Spinal cord (tissue), 10 donors: ENCODE results near the gene CYP2F1. TPM values are rescaled to one million over a fixed set of nuclear protein-coding genes. Genes with fewer than 3 reads are reported as not detected.
"Not testable (repeated sequence)": the region's sequence is repeated elsewhere in the genome, so short reads cannot be mapped to it uniquely, and the experiment has no call there.

Experiments used
- DNase-seq, 6 donors: peaks; one replicate each; pipeline versions ENCODE4 v3.0.0 to v3.0.0-alpha.2; 2013 to 2015; ENCODE audit warnings: low spot score in 6 of 6, low read depth in 4 of 6
- H3K27ac ChIP-seq: one replicate; pipeline ENCODE4 v1.5.1; 2013; ENCODE audit warnings: low read depth, low read length, control low read depth
- H3K27me3 ChIP-seq: one replicate; pipeline ENCODE4 v1.6.1; 2013; ENCODE audit warnings: low read length; ENCODE audit not compliant: control insufficient read depth, insufficient read depth
- H3K36me3 ChIP-seq: one replicate; pipeline ENCODE4 v1.6.1; 2013; ENCODE audit warnings: low read length; ENCODE audit not compliant: control insufficient read depth, insufficient read depth
- H3K4me1 ChIP-seq: one replicate; pipeline ENCODE4 v1.6.1; 2013; ENCODE audit warnings: low read length; ENCODE audit not compliant: control insufficient read depth, insufficient read depth
- H3K4me3 ChIP-seq: one replicate; pipeline ENCODE4 v1.5.1; 2013; ENCODE audit warnings: low read depth, low read length, control low read depth
- H3K9me3 ChIP-seq: one replicate; pipeline ENCODE4 v1.6.1; 2013; ENCODE audit warnings: low read length; ENCODE audit not compliant: control insufficient read depth, insufficient read depth
- WGBS: methylation state at CpG from one replicate; pipeline ENCODE4 v1.1.5; 2013; ENCODE audit warnings: missing lambda C conversion rate; ENCODE audit not compliant: insufficient coverage; 5-methylcytosine and 5-hydroxymethylcytosine counted together
- polyA plus RNA-seq, 2 donors: library from polyadenylated mRNA; unstranded; fragments of 120-200 nt; gene quantifications; one replicate each; pipeline ENCODE4 v1.2.1, GENCODE V29; 2013; ENCODE audit not compliant: insufficient read length in 2 of 2
- total RNA-seq, 2 donors: library from RNA; depleted of rRNA in 1 of 2; stranded (reverse); fragments of 120-200 nt in 1 of 2; fragments of >200 nt in 1 of 2; gene quantifications; one replicate each; pipeline versions ENCODE4 v1.2.3 to v1.2.4, GENCODE V29; 2013 to 2014
- donor health status: healthy.

CYP2F1 gene
- total and polyA plus RNA-seq, 4 donors, result 0.41 TPM; not detected in 3

GRCh38 chr19:41136636-41137455 is 22.6 kb downstream of the CYP2F1 start:
- DNase-seq, result no peak

GRCh38 chr19:41144403-41144802 is 30.2 kb downstream of the CYP2F1 start:
- H3K4me3 ChIP-seq, result no peak overlapping the region
- H3K27ac ChIP-seq, result no peak overlapping the region
- peak in 2 of 6 donors; percentile 61 to 63 for DNase-seq
- no peaks in the 10 kb centered on the region for H3K9me3 ChIP-seq
- no peaks in the 10 kb centered on the region for H3K36me3 ChIP-seq
- WGBS, result 30% methylated on average over 6 of the region's 7 CpGs
- no peaks in the 10 kb centered on the region for H3K4me1 ChIP-seq
- no peaks in the 10 kb centered on the region for H3K27me3 ChIP-seq

More at GRCh38 chr19:41136636-41137455, 22.6 kb downstream of the CYP2F1 start:
- Histone ChIP-seq H3K36me3 (no peaks in the 10 kb centered on the region), H3K4me1 (peaks cover 15% of the 10 kb centered on the region), H3K27me3 (no peaks in the 10 kb centered on the region), H3K27ac (no peak overlapping the region), H3K9me3 (no peaks in the 10 kb centered on the region), H3K4me3 (no peak overlapping the region)
- 98% methylated on average over 26 of the region's 31 CpGs for WGBS

- no peak for DNase-seq
- Histone ChIP-seq H3K4me1 (no peaks in the 10 kb centered on the region), H3K27me3 (no peaks in the 10 kb centered on the region), H3K36me3 (no peaks in the 10 kb centered on the region), H3K9me3 (no peaks in the 10 kb centered on the region), H3K27ac (no peak overlapping the region), H3K4me3 (no peak overlapping the region)
- no CpG with 5 or more reads among the region's 2 CpGs for WGBS
These were observed 35.6 kb downstream of the CYP2F1 start for GRCh38 chr19:41149831-41150230.

- H3K27me3 ChIP-seq, H3K4me3 ChIP-seq, H3K27ac ChIP-seq, H3K4me1 ChIP-seq, H3K9me3 ChIP-seq, DNase-seq, H3K36me3 ChIP-seq: not testable (repeated sequence)
- 100% methylated on average over 2 of the region's 7 CpGs for WGBS
These were observed 36.8 kb downstream of the CYP2F1 start for GRCh38 chr19:41150986-41151385.

- WGBS, result 100% methylated on average over 3 of the region's 7 CpGs
- Histone ChIP-seq H3K4me3 (no peak overlapping the region), H3K4me1 (no peaks in the 10 kb centered on the region), H3K9me3 (no peaks in the 10 kb centered on the region), H3K27ac (no peak overlapping the region), H3K27me3 (no peaks in the 10 kb centered on the region), H3K36me3 (no peaks in the 10 kb centered on the region)
- no peak for DNase-seq
These were observed 39.8 kb downstream of the CYP2F1 start for GRCh38 chr19:41154060-41154459.

GRCh38 chr19:41156207-41156606 is 42.0 kb downstream of the CYP2F1 start:
- H3K4me1 ChIP-seq, result no peaks in the 10 kb centered on the region
- no peak overlapping the region for H3K27ac ChIP-seq
- WGBS, result no CpG with 5 or more reads among the region's 2 CpGs
- H3K4me3 ChIP-seq, result no peak overlapping the region
- H3K36me3 ChIP-seq, result no peaks in the 10 kb centered on the region
- H3K9me3 ChIP-seq, result no peaks in the 10 kb centered on the region
- no peak for DNase-seq
- H3K27me3 ChIP-seq, result no peaks in the 10 kb centered on the region

GRCh38 chr19:41159881-41160280 is 45.6 kb downstream of the CYP2F1 start:
- H3K4me3 ChIP-seq, result no peak overlapping the region
- H3K27me3 ChIP-seq, result no peaks in the 10 kb centered on the region
- no peaks in the 10 kb centered on the region for H3K36me3 ChIP-seq
- H3K27ac ChIP-seq, result no peak overlapping the region
- no peak for DNase-seq
- 70% methylated on average over 1 of the region's 2 CpGs for WGBS
- H3K9me3 ChIP-seq, result no peaks in the 10 kb centered on the region
- H3K4me1 ChIP-seq, result no peaks in the 10 kb centered on the region

- H3K27ac ChIP-seq, result no peak overlapping the region
- H3K4me1 ChIP-seq, result no peaks in the 10 kb centered on the region
- 100% methylated on average over 2 of the region's 5 CpGs for WGBS
- no peak for DNase-seq
- H3K4me3 ChIP-seq, result no peak overlapping the region
- no peaks in the 10 kb centered on the region for H3K36me3 ChIP-seq
- H3K9me3 ChIP-seq, result no peaks in the 10 kb centered on the region
- no peaks in the 10 kb centered on the region for H3K27me3 ChIP-seq
These were observed 47.7 kb downstream of the CYP2F1 start for GRCh38 chr19:41161903-41162302.

GRCh38 chr19:41166944-41167804 is 52.9 kb downstream of the CYP2F1 start:
- H3K4me1 ChIP-seq, result no peaks in the 10 kb centered on the region

More at GRCh38 chr19:41166944-41167804, 52.9 kb downstream of the CYP2F1 start:
- H3K27ac ChIP-seq, result no peak overlapping the region
- 82% methylated on average over 14 of the region's 14 CpGs for WGBS
- no peaks in the 10 kb centered on the region for H3K9me3 ChIP-seq
- no peaks in the 10 kb centered on the region for H3K36me3 ChIP-seq
- H3K4me3 ChIP-seq, result no peak overlapping the region
- no peaks in the 10 kb centered on the region for H3K27me3 ChIP-seq
- DNase-seq, result no peak
